GM21390 (cell line): Measurements from ENCODE around the gene MCHR1.
"Not testable (repeated sequence)": the region's sequence is repeated elsewhere in the genome, so short reads cannot be mapped to it uniquely, and the experiment has no call there.

Experiments
- ATAC-seq: cut with Tn5 transposase; IDR thresholded peaks from one replicate; pipeline ENCODE4 v1.9.1; 2021; ENCODE audit not compliant: unreplicated experiment

The MCHR1 gene

GRCh38 chr22:40655941-40656340, 23.3 kb upstream of the MCHR1 start:
- ATAC-seq, result not testable (repeated sequence)

- not testable (repeated sequence) for ATAC-seq
These were observed 22.6 kb upstream of the MCHR1 start for GRCh38 chr22:40656651-40657050.

- no peak for ATAC-seq
These were observed 20.1 kb upstream of the MCHR1 start for GRCh38 chr22:40659166-40659565.

GRCh38 chr22:40660730-40661129, 18.6 kb upstream of the MCHR1 start:
- no peak for ATAC-seq

GRCh38 chr22:40661671-40662070, 17.6 kb upstream of the MCHR1 start:
- ATAC-seq, result no peak

GRCh38 chr22:40665312-40665711, 14.0 kb upstream of the MCHR1 start:
- no peak for ATAC-seq

GRCh38 chr22:40666151-40666848, 13.0 kb upstream of the MCHR1 start:
- no peak for ATAC-seq

GRCh38 chr22:40668611-40669411, 10.5 kb upstream of the MCHR1 start:
- ATAC-seq, result no peak

GRCh38 chr22:40670058-40670457, 9.2 kb upstream of the MCHR1 start:
- ATAC-seq, result no peak

- no peak for ATAC-seq
These were observed 7.9 kb upstream of the MCHR1 start for GRCh38 chr22:40671369-40671768.

- ATAC-seq, result no peak
These were observed 7.4 kb upstream of the MCHR1 start for GRCh38 chr22:40671796-40672360.

- no peak for ATAC-seq
These were observed 6.3 kb upstream of the MCHR1 start for GRCh38 chr22:40673017-40673416.

GRCh38 chr22:40674274-40674673, 5.0 kb upstream of the MCHR1 start:
- no peak for ATAC-seq

- not testable (repeated sequence) for ATAC-seq
These were observed 3.1 kb upstream of the MCHR1 start for GRCh38 chr22:40676166-40676565.

- ATAC-seq, result no peak
These were observed 2.6 kb upstream of the MCHR1 start for GRCh38 chr22:40676644-40677043.

GRCh38 chr22:40678493-40679248, 613 bp upstream of the MCHR1 start:
- ATAC-seq, result no peak

GRCh38 chr22:40679964-40680818, 907 bp downstream of the MCHR1 start:
- no peak for ATAC-seq

GRCh38 chr22:40680819-40681183, 1.5 kb downstream of the MCHR1 start:
- ATAC-seq, result no peak

- ATAC-seq, result no peak
These were observed 2.2 kb downstream of the MCHR1 start for GRCh38 chr22:40681451-40681850.

- ATAC-seq, result no peak
These were observed 5.4 kb downstream of the MCHR1 start for GRCh38 chr22:40684728-40685127.

- ATAC-seq, result no peak
These were observed 6.1 kb downstream of the MCHR1 start for GRCh38 chr22:40685406-40685805.
